HG03342 (cell line): ENCODE results near the gene CXCR6.

ENCODE experiments used
- ATAC-seq: cut with Tn5 transposase; IDR thresholded peaks from one replicate; pipeline ENCODE4 v1.9.1; 2021; ENCODE audit warnings: mild to moderate bottlenecking, moderate library complexity; ENCODE audit not compliant: unreplicated experiment

CXCR6 gene

GRCh38 chr3:45946875-45947274 is 3.6 kb downstream of the CXCR6 start:
- no peak for ATAC-seq

DNA sequence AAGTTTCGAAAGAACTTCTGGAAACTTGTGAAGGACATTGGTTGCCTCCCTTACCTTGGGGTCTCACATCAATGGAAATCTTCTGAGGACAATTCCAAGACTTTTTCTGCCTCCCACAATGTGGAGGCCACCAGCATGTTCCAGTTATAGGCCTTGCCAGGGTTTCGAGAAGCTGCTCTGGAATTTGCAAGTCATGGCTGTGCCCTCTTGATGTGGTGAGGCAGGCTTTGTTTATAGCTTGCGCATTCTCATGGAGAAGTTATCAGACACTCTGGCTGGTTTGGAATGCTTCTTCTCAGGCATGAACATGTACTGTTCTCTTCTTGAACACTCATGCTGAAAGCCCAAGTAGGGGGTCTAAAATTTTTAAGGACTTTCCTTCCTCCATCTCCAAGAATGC is 4.1 kb downstream of the CXCR6 start:
- ATAC-seq, result no peak

GRCh38 chr3:45948311-45948781 is 5.1 kb downstream of the CXCR6 start:
- ATAC-seq, result no peak

DNA sequence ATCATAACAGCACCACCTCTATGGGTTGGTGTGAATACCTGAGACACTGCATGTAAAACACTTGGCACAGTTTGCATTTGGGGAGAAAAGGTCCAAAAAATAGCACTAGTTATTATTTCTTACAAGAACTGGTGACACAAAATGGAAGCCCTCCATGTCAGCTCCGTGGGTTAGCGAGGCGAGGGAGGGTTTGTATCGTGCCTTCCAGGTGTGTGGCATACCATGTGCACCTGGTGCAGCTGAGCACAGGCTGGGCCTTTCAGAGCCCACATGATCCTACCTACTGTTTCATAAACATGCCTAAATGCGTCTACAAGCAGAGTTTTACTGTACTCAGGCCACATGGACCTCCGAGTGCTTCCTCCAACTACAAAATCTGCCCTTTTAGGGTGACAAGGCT is 5.6 kb downstream of the CXCR6 start:
- no peak for ATAC-seq

DNA sequence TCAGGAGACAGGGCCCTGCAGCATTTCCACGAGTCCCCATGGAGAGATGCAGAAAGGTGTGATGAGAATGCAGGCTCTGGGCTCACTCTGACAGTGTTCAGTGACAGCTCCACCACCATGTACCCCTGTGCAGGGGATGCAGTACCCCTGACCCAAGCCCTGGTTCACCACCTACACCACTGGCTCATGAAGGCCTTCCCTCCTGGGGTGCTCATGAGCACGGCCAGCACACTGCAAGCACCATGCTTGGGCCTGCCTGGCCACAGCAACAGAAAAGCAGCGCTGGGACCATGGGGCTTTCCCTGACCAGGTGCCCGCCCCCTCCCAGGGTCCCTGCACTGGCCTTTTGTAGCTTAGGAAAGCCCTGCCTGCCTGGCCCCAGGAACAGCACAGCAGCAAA is 6.2 kb downstream of the CXCR6 start:
- ATAC-seq, result no peak

DNA sequence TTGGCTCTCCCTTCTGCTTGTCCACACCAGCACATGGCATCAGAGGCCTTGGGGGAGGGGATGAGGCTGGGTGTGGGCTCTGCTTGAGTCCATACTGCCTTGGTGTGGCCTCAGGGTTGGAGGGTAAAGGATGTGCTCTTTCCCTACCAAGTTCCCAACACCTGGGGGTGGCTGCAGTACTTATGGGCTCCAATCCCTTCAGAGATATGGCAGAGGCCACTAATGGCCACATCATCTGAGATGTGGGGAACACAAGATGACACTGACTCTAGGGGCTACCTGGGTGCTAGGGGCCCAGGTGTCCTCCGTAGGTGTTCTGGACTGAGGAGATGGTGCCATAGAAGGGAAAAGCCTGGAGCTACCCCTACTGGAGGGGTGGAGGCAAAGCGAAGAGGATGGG is 6.9 kb downstream of the CXCR6 start:
- no peak for ATAC-seq

- no peak for ATAC-seq
Measured at GRCh38 chr3:45950686-45951600, 7.7 kb downstream of the CXCR6 start.

- no peak for ATAC-seq
Measured at GRCh38 chr3:45951946-45952345, 8.7 kb downstream of the CXCR6 start.

- ATAC-seq, result no peak
Measured at GRCh38 chr3:45952456-45952855, 9.2 kb downstream of the CXCR6 start.

- ATAC-seq, result no peak
Measured at GRCh38 chr3:45953536-45953935, 10.3 kb downstream of the CXCR6 start.

DNA sequence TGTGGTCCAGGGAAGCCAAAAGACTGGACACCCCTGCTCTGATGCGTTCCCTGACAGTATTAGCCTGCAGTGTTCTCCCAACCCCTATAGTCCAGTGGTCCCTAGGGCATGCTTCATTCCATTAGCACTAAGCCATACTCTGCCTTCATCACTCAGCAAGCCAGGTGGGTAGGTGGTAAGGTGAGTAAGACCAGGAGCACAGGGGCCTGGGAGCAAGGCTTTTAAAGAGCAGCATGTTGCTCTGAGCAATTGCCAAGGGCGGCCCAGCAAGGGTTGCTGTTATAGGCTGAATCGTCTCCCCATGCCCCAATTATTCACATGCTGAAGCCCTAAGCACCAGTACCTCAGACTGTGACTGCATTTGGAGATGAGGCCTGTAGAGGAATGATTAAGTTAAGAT is 11.0 kb downstream of the CXCR6 start:
- ATAC-seq, result no peak

GRCh38 chr3:45955017-45955647 is 11.9 kb downstream of the CXCR6 start:
- no peak for ATAC-seq

GRCh38 chr3:45955706-45956105 is 12.4 kb downstream of the CXCR6 start:
- ATAC-seq, result no peak

GRCh38 chr3:45957586-45957985 is 14.3 kb downstream of the CXCR6 start:
- ATAC-seq, result no peak

DNA sequence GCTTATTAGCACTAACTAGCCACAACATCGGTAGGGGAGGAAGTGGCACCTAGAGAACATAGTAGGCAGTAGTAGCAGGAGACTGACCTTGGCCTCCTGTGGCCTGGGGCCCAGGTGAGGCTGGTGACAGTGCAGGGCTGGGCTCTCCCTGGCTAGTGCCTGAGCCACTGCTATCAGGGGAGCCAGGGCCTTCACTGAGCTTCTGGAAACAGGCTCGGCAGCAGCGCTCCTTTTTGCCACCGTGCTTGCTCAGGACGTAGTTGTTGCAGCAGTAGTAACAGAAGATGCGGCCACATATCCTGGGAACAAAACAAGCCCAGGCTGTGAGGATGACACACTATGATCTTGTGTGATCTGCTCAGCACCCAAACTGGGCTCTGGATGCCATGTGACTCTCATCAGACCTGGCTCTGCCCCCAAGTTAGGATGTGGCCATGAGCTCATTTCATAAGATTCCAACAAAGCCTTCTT is 15.1 kb downstream of the CXCR6 start:
- ATAC-seq, result no peak

DNA sequence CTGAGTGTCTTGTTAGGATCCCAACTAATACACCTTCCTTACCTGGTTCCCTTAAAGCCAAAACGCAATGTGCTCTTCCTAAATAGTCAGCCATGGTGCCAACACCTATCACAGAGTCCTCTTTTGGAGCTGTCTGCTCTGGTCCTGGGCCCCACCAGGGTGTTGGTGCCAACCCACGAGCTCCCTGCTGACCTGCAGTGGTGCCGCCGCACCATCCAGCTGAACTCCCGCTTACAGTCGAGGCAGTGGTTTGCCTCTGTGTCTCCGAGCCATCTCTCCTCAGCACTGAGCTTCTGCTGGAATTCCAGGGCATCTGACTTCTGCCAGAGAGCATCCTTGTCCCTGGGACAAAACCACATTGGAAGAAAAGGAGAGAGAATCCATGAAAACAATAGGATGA is 15.9 kb downstream of the CXCR6 start:
- no peak for ATAC-seq

DNA sequence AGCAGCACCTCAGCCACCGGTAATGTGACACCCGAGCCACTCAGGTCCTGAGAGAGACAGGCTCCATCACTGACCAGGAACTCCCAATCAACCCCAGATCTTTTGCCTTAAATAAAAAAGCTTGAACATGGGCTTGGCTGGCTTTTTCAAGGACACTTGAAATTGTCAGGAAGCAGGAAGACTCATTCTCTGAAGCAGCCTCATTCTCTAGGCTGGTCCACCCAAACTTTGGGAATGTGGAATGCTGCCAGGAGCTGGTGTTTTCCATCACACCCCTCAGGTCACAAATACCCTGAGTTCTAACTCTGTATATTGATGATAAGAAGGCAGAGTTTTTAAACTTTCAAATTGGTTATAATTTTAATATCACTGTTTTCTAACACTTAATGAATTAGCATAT is 17.0 kb downstream of the CXCR6 start:
- no peak for ATAC-seq

DNA sequence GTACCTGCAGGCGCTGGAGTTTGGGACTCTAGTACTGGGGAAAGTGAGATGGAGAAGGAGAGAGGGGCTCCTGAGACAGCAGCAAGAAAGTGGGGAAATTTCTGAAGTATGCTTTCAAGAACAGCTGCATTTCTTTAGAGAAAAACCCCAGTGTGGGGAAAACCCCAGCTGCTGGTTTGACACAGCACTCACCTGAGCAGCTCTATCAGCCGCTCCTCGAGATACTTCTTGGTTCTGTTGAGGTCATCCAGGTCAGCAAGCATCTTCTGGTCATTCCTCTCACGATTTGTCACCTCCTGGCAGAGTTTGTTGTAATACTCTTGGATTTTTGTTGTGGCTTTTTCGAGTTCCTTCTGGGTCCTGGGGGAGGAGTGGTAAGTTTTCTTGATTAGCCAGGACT is 18.8 kb downstream of the CXCR6 start:
- no peak for ATAC-seq

GRCh38 chr3:45964139-45964538 is 20.9 kb downstream of the CXCR6 start:
- no peak for ATAC-seq

- ATAC-seq, result no peak
Measured at GRCh38 chr3:45965253-45965652, 22.0 kb downstream of the CXCR6 start.

GRCh38 chr3:45965653-45966052 is 22.4 kb downstream of the CXCR6 start:
- ATAC-seq, result no peak

GRCh38 chr3:45966371-45966791 is 23.1 kb downstream of the CXCR6 start:
- ATAC-seq, result no peak
